Keratinocyte (primary cell): Measurements from ENCODE around the gene OSBPL8.

Experiments
- CTCF ChIP-seq, 3 experiments: IDR thresholded peaks in 1 of 3; conservative IDR thresholded peaks in 1 of 3; optimal IDR thresholded peaks in 1 of 3; 2 replicates in 2 of 3; 3 replicates in 1 of 3; pipeline versions ENCODE3 to v1.5.1; 2011; ENCODE audit warnings: low read length in 3 of 3, mild to moderate bottlenecking in 3 of 3, moderate library complexity in 2 of 3, control low read depth in 1 of 3, inconsistent platforms in 1 of 3; ENCODE audit not compliant: insufficient read depth in 2 of 3; ENCODE audit errors: extremely low read depth in 1 of 3
- EZH2 ChIP-seq: IDR thresholded peaks from one replicate; pipeline ENCODE4 v1.6.1; 2012; ENCODE audit warnings: inconsistent platforms, mild to moderate bottlenecking, low read length, moderate library complexity

- TF ChIP-seq CTCF (optimal IDR thresholded peaks at IDR 0.05 in 1 of 3, IDR thresholded peaks at IDR 0.05 in 1 of 3, conservative IDR thresholded peaks at IDR 0.05 in 1 of 3; ENCODE audit: extremely low read depth in 1 of 3, insufficient read depth in 2 of 3, low read length in 3 of 3) (no peak), EZH2 (no peak)
Observed at GRCh38 chr12:76558684-76559399, 729 bp downstream of the OSBPL8 start.
